Kidney epithelial cell (primary cell): Measurements from ENCODE around the gene ZNF714. TPM values are rescaled to one million over a fixed set of nuclear protein-coding genes. Genes with fewer than 3 reads are reported as not detected.

Experiments used
- DNase-seq: peaks from one replicate; pipeline ENCODE4 v3.0.0-alpha.2; 2010; ENCODE audit warnings: low read depth
- H3K27me3 ChIP-seq: 2 replicates; pipeline ENCODE4 v1.6.0; 2011; ENCODE audit warnings: low read length; ENCODE audit not compliant: control insufficient read depth, insufficient read depth
- H3K36me3 ChIP-seq: 2 replicates; pipeline ENCODE4 v1.5.1; 2011; ENCODE audit warnings: low read length; ENCODE audit not compliant: control insufficient read depth, insufficient read depth
- H3K4me3 ChIP-seq: 2 replicates; pipeline ENCODE4 v1.5.1; 2011; ENCODE audit warnings: low read depth, mild to moderate bottlenecking, control low read depth, low read length
- CTCF ChIP-seq: IDR thresholded peaks from 2 replicates; pipeline ENCODE4 v1.5.1; 2011; ENCODE audit warnings: mild to moderate bottlenecking, moderate library complexity, low read length, control low read depth, inconsistent platforms; ENCODE audit not compliant: insufficient read depth, poor library complexity, severe bottlenecking
- total RNA-seq: library from RNA; depleted of rRNA; stranded (reverse); fragments of >200 nt; gene quantifications from 2 replicates; pipeline ENCODE4 v1.2.3, GENCODE V29; 2015

The ZNF714 gene
- total RNA-seq, 1 donor from 2014 or later: 8.6 TPM

GRCh38 chr19:21084343-21084742 is 2.3 kb downstream of the ZNF714 start:
- Histone ChIP-seq H3K36me3 (no peaks in the 10 kb centered on the region), H3K27me3 (no peaks in the 10 kb centered on the region), H3K4me3 (no peak overlapping the region)
- DNase-seq: peak; percentile 77
- TF ChIP-seq CTCF: no peak

GRCh38 chr19:21087871-21088270 is 5.9 kb downstream of the ZNF714 start:
- H3K27me3 ChIP-seq: no peaks in the 10 kb centered on the region
- no peaks in the 10 kb centered on the region for H3K36me3 ChIP-seq
- no peak for TF ChIP-seq CTCF
- no peak overlapping the region for H3K4me3 ChIP-seq
- no peak for DNase-seq

GRCh38 chr19:21092109-21092508 is 10.1 kb downstream of the ZNF714 start:
- no peaks in the 10 kb centered on the region for H3K36me3 ChIP-seq
- no peak overlapping the region for H3K4me3 ChIP-seq
- DNase-seq: no peak
- no peaks in the 10 kb centered on the region for H3K27me3 ChIP-seq
- no peak for TF ChIP-seq CTCF

GRCh38 chr19:21094347-21095025 is 12.5 kb downstream of the ZNF714 start:
- DNase-seq: no peak

GRCh38 chr19:21098291-21098690 is 16.3 kb downstream of the ZNF714 start:
- H3K4me3 ChIP-seq: no peak overlapping the region
- no peaks in the 10 kb centered on the region for H3K36me3 ChIP-seq
- H3K27me3 ChIP-seq: no peaks in the 10 kb centered on the region
- no peak for DNase-seq
- no peak for TF ChIP-seq CTCF

More at GRCh38 chr19:21094347-21095025, 12.5 kb downstream of the ZNF714 start:
- Histone ChIP-seq H3K36me3 (no peaks in the 10 kb centered on the region), H3K4me3 (no peak overlapping the region), H3K27me3 (no peaks in the 10 kb centered on the region)
- TF ChIP-seq CTCF: no peak
